WTC11 (cell line): ENCODE results near the gene HEPACAM. TPM values are rescaled to one million over a fixed set of nuclear protein-coding genes. Genes with fewer than 3 reads are reported as not detected.

Experiments
- ATAC-seq: fragments of 200-7000 bp; cut with Tn5 transposase; 2 replicates; pipeline ENCODE4 v1.10.0; 2021; ENCODE audit warnings: mild to moderate bottlenecking, moderate library complexity
- CTCF ChIA-PET: fragments of 300-600 bp; sonication (Branson Sonifier 250); formaldehyde crosslinking; loops from one replicate; lab custom pipeline; 2021; ENCODE audit warnings: antibody characterized with exemption; lab: Charles Lee
- POLR2A ChIA-PET: fragments of 350-600 bp; sonication (Branson Sonifier 250); formaldehyde crosslinking; loops from one replicate; lab custom pipeline; 2021; ENCODE audit warnings: antibody characterized with exemption; lab: Charles Lee
- DNase-seq: peaks from one replicate; pipeline ENCODE4 v3.0.0; 2021; ENCODE audit warnings: low spot score
- H3K27ac Mint-ChIP-seq: 2 replicates; pipeline ENCODE4 v1.8.0; 2021; ENCODE audit warnings: mixed read lengths
- H3K27me3 Mint-ChIP-seq: 2 replicates; pipeline ENCODE4 v1.8.0; 2021; ENCODE audit warnings: low read depth, mild to moderate bottlenecking, moderate library complexity, mixed read lengths
- H3K36me3 Mint-ChIP-seq: 2 replicates; pipeline ENCODE4 v1.8.0; 2021; ENCODE audit warnings: mixed read lengths
- H3K4me1 Mint-ChIP-seq: 2 replicates; pipeline ENCODE4 v1.8.0; 2022; ENCODE audit warnings: mixed read lengths
- H3K4me3 Mint-ChIP-seq: 2 replicates; pipeline ENCODE4 v1.8.0; 2021; ENCODE audit warnings: mild to moderate bottlenecking, moderate library complexity, mixed read lengths
- H3K9me3 Mint-ChIP-seq: 2 replicates; pipeline ENCODE4 v1.8.0; 2021; ENCODE audit warnings: mixed read lengths
- CTCF ChIP-seq: fragments of 200-600 bp; IDR thresholded peaks from 2 replicates; pipeline ENCODE4 v1.8.0; 2022; ENCODE audit warnings: antibody characterized with exemption
- ELF4 ChIP-seq: sonication (generic); formaldehyde crosslinking; IDR thresholded peaks from 2 replicates; pipeline ENCODE4 v1.8.1; 2022; ENCODE audit warnings: low read depth, mild to moderate bottlenecking, moderate library complexity, missing genetic modification reagents
- EMX1 ChIP-seq: fragments of 250-450 bp; sonication (Bioruptor Pico); IDR thresholded peaks from 2 replicates; pipeline ENCODE4 v1.8.0; 2021; ENCODE audit warnings: mild to moderate bottlenecking
- ERG ChIP-seq: fragments of 250-450 bp; sonication (Bioruptor Pico); IDR thresholded peaks from 2 replicates; pipeline ENCODE4 v1.8.0; 2021; ENCODE audit warnings: mild to moderate bottlenecking
- PRDM15 ChIP-seq: sonication (generic); formaldehyde crosslinking; IDR thresholded peaks from 2 replicates; pipeline ENCODE4 v1.8.0; 2022; ENCODE audit warnings: missing genetic modification reagents
- PREB ChIP-seq: sonication (generic); formaldehyde crosslinking; IDR thresholded peaks from 2 replicates; pipeline ENCODE4 v1.8.1; 2022; ENCODE audit warnings: mild to moderate bottlenecking, missing genetic modification reagents, moderate library complexity, borderline replicate concordance
- SMAD3 ChIP-seq: sonication (generic); formaldehyde crosslinking; IDR thresholded peaks from 2 replicates; pipeline ENCODE4 v1.8.0; 2022; ENCODE audit warnings: missing genetic modification reagents, mild to moderate bottlenecking, borderline replicate concordance
- TCF7 ChIP-seq: sonication (generic); formaldehyde crosslinking; IDR thresholded peaks from 2 replicates; pipeline ENCODE4 v1.8.0; 2022; ENCODE audit warnings: mild to moderate bottlenecking, low read depth, missing genetic modification reagents, moderate library complexity
- TP53 ChIP-seq: sonication (generic); formaldehyde crosslinking; IDR thresholded peaks from 2 replicates; pipeline ENCODE4 v1.8.1; 2023; ENCODE audit warnings: mild to moderate bottlenecking, missing genetic modification reagents
- ZNF219 ChIP-seq: sonication (generic); formaldehyde crosslinking; IDR thresholded peaks from 2 replicates; pipeline ENCODE4 v1.8.0; 2023; ENCODE audit warnings: missing genetic modification reagents, mild to moderate bottlenecking, borderline replicate concordance
- ZNF232 ChIP-seq: sonication (generic); formaldehyde crosslinking; IDR thresholded peaks from 2 replicates; pipeline ENCODE4 v1.8.0; 2022; ENCODE audit warnings: mild to moderate bottlenecking, missing genetic modification reagents
- ZNF263 ChIP-seq: sonication (generic); formaldehyde crosslinking; IDR thresholded peaks from 2 replicates; pipeline ENCODE4 v1.8.1; 2022; ENCODE audit warnings: low read depth, mild to moderate bottlenecking, moderate library complexity, missing genetic modification reagents
- ZSCAN18 ChIP-seq: fragments of 250-450 bp; sonication (Bioruptor Pico); IDR thresholded peaks from 2 replicates; pipeline ENCODE4 v2.1.2; 2022; ENCODE audit warnings: mild to moderate bottlenecking, moderate library complexity
- total RNA-seq: library from RNA; stranded (reverse); gene quantifications from 3 replicates; pipeline ENCODE4 v1.2.3, GENCODE V29; 2021
- TF ChIP-seq, protein P1 (sequence below): fragments of 250-450 bp; sonication (Bioruptor Pico); IDR thresholded peaks from 2 replicates; pipeline ENCODE4 v1.9.0; 2021; ENCODE audit warnings: mild to moderate bottlenecking
- TF ChIP-seq, protein P2 (sequence below): sonication (generic); formaldehyde crosslinking; IDR thresholded peaks from 2 replicates; pipeline ENCODE4 v1.8.1; 2022; ENCODE audit warnings: low read depth, mild to moderate bottlenecking, moderate library complexity, missing genetic modification reagents, borderline replicate concordance

Gene HEPACAM
- total RNA-seq, 1 experiment from 2014 or later = not detected

DNA sequence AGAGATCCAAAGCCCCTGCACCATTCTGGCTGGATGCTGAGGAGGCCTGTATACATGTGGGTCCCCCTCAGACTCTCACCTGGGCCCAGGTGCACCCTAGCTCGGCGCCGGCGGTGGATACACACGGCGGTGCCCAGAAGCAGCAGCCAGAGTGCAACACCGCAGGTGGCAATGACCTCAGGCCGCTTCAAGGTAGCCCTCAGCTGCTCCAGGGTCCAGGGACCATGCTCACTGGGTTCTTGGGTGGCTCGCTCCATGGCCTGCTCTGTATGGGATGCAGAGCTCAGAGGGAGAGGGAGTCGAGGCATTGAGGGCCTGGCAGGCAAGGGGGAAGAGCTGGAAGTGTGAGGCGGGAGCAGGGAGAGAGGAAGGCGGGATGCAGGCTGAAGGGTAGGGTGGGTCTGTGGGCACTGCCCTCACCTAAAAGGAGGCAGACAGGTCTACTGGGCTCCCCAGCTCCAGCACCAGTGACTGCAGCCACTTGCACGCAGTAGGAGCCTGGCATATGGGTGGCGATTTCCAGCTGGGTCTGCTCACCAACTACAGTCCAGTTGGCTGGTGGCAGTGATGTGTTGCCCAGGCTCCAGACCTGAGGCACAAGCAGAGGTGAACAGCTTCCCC is 42.0 kb downstream of the HEPACAM start:
- H3K4me3 Mint-ChIP-seq = no peak overlapping the region
- POLR2A ChIA-PET = no interaction called here
- H3K4me1 Mint-ChIP-seq = peaks cover 14% of the 10 kb centered on the region
- no peak for TF ChIP-seq PREB (CRISPR knock-in tag)
- CTCF ChIA-PET = interaction anchor here (1.6 kb wide), 1 partner anchor 18 kb away, joined by 8 read pairs; no protein-coding TSS in a partner anchor
- DNase-seq (no peak), ATAC-seq (no peak)
- no peaks in the 10 kb centered on the region for H3K36me3 Mint-ChIP-seq
- H3K9me3 Mint-ChIP-seq = no peaks in the 10 kb centered on the region
- H3K27ac Mint-ChIP-seq = no peak overlapping the region
- H3K27me3 Mint-ChIP-seq = peaks cover 17% of the 10 kb centered on the region

DNA sequence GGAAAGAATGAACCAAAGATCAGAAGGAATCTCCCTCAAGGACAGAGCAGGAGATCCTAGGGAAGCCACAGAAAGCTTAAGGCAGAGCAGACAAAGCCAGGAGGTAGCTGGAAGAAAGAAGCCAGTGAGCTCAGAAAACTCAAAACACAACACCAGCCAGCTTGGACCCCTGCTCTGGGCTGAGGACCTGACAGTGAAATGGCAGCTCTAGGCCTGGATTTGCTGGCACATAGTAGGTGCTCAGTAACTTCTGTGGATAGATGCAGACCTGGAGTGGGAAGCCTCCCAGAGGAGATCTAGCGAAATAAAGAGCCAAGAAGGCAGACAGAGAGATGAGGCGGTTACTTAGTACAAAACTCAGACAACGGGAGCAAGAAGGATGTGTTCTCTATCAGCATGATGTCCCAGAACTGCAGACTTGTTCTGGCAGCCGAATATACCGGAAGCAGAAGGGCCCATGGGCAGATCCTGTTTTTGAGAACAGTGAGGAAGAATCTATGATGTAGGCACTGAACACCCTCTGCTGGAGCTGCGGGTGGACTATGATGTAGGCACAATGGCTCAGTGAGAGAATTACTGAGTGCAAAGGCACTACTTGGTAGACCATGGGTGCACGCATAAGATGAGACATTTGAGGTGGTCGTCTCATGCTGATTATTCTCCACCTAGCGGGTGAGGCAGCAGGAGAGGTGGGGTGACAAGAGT is 42.9 kb downstream of the HEPACAM start:
- Mint-ChIP-seq H3K9me3 (no peaks in the 10 kb centered on the region), H3K27me3 (peaks cover 26% of the 10 kb centered on the region), H3K27ac (no peak overlapping the region), H3K36me3 (no peaks in the 10 kb centered on the region), H3K4me3 (no peak overlapping the region), H3K4me1 (peaks cover 5% of the 10 kb centered on the region)
- ChIA-PET CTCF (interaction anchor here (1.1 to 1.2 kb wide), 3 partner anchors 42 to 224 kb away, joined by 3 read pairs; no protein-coding TSS in a partner anchor), POLR2A (no interaction called here)
- ATAC-seq (no peak), DNase-seq (no peak)
- TF ChIP-seq SMAD3 = no peak
- TF ChIP-seq, protein P1, sequence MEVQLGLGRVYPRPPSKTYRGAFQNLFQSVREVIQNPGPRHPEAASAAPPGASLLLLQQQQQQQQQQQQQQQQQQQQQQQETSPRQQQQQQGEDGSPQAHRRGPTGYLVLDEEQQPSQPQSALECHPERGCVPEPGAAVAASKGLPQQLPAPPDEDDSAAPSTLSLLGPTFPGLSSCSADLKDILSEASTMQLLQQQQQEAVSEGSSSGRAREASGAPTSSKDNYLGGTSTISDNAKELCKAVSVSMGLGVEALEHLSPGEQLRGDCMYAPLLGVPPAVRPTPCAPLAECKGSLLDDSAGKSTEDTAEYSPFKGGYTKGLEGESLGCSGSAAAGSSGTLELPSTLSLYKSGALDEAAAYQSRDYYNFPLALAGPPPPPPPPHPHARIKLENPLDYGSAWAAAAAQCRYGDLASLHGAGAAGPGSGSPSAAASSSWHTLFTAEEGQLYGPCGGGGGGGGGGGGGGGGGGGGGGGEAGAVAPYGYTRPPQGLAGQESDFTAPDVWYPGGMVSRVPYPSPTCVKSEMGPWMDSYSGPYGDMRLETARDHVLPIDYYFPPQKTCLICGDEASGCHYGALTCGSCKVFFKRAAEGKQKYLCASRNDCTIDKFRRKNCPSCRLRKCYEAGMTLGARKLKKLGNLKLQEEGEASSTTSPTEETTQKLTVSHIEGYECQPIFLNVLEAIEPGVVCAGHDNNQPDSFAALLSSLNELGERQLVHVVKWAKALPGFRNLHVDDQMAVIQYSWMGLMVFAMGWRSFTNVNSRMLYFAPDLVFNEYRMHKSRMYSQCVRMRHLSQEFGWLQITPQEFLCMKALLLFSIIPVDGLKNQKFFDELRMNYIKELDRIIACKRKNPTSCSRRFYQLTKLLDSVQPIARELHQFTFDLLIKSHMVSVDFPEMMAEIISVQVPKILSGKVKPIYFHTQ (CRISPR knock-in tag) = no peak
- no peak for TF ChIP-seq TCF7 (CRISPR knock-in tag)
- TF ChIP-seq, protein P2, sequence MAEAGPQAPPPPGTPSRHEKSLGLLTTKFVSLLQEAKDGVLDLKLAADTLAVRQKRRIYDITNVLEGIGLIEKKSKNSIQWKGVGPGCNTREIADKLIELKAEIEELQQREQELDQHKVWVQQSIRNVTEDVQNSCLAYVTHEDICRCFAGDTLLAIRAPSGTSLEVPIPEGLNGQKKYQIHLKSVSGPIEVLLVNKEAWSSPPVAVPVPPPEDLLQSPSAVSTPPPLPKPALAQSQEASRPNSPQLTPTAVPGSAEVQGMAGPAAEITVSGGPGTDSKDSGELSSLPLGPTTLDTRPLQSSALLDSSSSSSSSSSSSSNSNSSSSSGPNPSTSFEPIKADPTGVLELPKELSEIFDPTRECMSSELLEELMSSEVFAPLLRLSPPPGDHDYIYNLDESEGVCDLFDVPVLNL (CRISPR knock-in tag) = no peak
- no peak for TF ChIP-seq EMX1 (CRISPR knock-in tag)
- no peak for TF ChIP-seq ZNF219 (CRISPR knock-in tag)
- no peak for TF ChIP-seq PRDM15 (CRISPR knock-in tag)
- no peak for TF ChIP-seq ELF4 (CRISPR knock-in tag)

- Mint-ChIP-seq H3K4me1 (no peaks in the 10 kb centered on the region), H3K4me3 (no peak overlapping the region), H3K36me3 (no peaks in the 10 kb centered on the region), H3K27ac (no peak overlapping the region), H3K27me3 (peaks cover 29% of the 10 kb centered on the region), H3K9me3 (no peaks in the 10 kb centered on the region)
- ChIA-PET POLR2A (no interaction called here), CTCF (interaction anchor here (1.1 to 2.0 kb wide), 4 partner anchors 16 to 223 kb away, joined by 3 to 13 read pairs (median 3); no protein-coding TSS in a partner anchor)
- ATAC-seq = no peak
- DNase-seq = no peak
- no peak for TF ChIP-seq ZNF232 (CRISPR knock-in tag)
- TF ChIP-seq ERG (CRISPR knock-in tag) = no peak
- no peak for TF ChIP-seq ZSCAN18 (CRISPR knock-in tag)
- TF ChIP-seq CTCF = no peak
- TF ChIP-seq TP53 (CRISPR knock-in tag) = no peak
- no peak for TF ChIP-seq ZNF263 (CRISPR knock-in tag)
Observed at GRCh38 chr11:124892146-124892545, 43.7 kb downstream of the HEPACAM start.
